Stimulated activated CD8-positive, alpha-beta memory T cell treated with anti-CD3 and anti-CD28 coated beads, Interleukin-4, amount 100 ng/mL, for 48 hours (primary cell): ENCODE data around the gene SMIM9.

ENCODE experiments used
- DNase-seq: peaks from one replicate; pipeline ENCODE4 v3.0.0-alpha.2; 2020

SMIM9 gene

DNA sequence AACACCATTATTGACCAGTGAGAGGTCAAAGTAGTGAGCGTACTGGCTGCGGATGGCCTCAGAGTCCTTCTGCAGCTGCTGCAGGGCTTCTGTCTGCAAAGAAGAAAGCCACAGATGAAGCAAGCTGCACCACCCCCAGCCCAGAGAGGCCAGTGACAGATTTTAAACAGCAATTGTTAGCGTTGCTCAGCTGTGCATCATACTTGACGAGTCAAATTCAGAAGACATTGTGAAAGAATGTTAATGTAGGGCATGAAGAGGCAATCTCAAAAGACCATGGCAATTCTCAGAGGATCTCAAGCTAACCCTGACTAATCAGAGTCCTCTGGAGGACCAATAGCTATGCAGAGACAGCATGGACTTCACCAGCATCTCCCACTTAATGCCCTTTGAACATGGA, 55.2 kb downstream of the SMIM9 start:
- DNase-seq: no peak

DNA sequence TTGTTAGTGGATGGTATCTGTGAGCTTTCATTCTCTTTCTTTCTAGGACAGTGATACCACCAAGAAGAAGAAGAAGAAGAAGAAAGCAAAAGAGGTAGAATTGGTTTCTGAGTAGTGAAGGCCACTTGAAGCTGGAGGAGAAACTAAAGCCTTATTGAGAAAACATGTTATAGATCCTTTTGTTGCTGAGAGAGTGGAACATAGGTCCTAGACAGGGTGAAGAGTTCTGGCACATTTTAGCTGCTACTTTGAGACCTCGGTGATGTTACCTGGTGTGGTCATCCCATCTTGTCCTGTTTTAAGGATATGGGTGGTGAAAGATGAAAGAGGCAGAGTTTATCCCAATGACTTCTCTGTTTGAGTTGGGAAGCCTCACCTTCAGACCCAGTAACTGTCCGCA, 57.7 kb downstream of the SMIM9 start:
- no peak for DNase-seq

- peak; percentile 48 for DNase-seq
Measured at GRCh38 chrX:154775419-154776349, 58.8 kb downstream of the SMIM9 start.

DNA sequence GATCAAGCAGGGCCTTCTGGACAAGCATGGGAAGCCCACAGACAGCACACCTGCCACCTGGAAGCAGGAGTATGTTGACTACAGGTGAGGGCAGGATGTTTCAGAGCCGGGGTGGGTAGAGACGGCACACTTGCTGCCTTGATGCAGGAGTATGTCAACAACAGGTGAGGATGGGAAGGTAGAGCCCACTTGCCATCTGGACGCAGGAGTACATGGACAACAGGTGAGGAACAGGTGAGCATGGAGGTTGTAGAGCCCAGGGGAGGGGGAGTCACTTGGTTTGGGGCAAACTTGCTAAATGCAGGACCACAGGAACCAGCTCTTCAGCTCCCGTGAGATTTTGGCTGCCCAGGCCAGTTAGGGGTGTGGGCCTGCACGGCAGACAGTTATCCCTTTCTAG, 59.8 kb downstream of the SMIM9 start:
- no peak for DNase-seq
